Esophagus muscularis mucosa (tissue), 4 donors: ENCODE results near the gene LAPTM5. TPM values are rescaled to one million over a fixed set of nuclear protein-coding genes. Genes with fewer than 3 reads are reported as not detected.

Experiments
- DNase-seq: peaks from one replicate; pipeline ENCODE4 v3.0.0-alpha.2; 2017; ENCODE audit errors: extremely low spot score
- H3K27ac ChIP-seq, 4 donors: fragments of 200-600 bp; sonication (generic); replicated peaks in 1 of 4; 1 replicate in 3 of 4; 2 replicates in 1 of 4; pipeline ENCODE4 v1.5.1; 2016 to 2019; ENCODE audit warnings: mild to moderate bottlenecking in 1 of 4
- H3K27me3 ChIP-seq, 4 donors: fragments of 200-600 bp; sonication (generic); one replicate each; pipeline versions ENCODE4 v1.5.1 to v1.6.0; 2016 to 2019
- H3K36me3 ChIP-seq, 4 donors: fragments of 200-600 bp; sonication (generic); one replicate each; pipeline ENCODE4 v1.5.1; 2016 to 2019
- H3K4me1 ChIP-seq, 4 donors: fragments of 200-600 bp; sonication (generic); one replicate each; pipeline ENCODE4 v1.5.1; 2016 to 2019
- H3K4me3 ChIP-seq, 4 donors: fragments of 200-600 bp; sonication (generic); 1 replicate in 2 of 4; 2 replicates in 2 of 4; pipeline ENCODE4 v1.5.1; 2016 to 2019; ENCODE audit warnings: mild to moderate bottlenecking in 4 of 4, moderate library complexity in 1 of 4
- H3K9me3 ChIP-seq, 4 donors: fragments of 200-600 bp; sonication (generic); 1 replicate in 3 of 4; 2 replicates in 1 of 4; pipeline ENCODE4 v1.5.1; 2016 to 2019
- CTCF ChIP-seq, 3 experiments: fragments of 200-600 bp in 2 of 3; fragments of 450-650 bp in 1 of 3; sonication (generic) in 2 of 3; IDR thresholded peaks; one replicate each; pipeline ENCODE4 v1.5.1; 2017 to 2019; ENCODE audit warnings: antibody characterized with exemption in 3 of 3, mild to moderate bottlenecking in 2 of 3, moderate library complexity in 1 of 3
- EP300 ChIP-seq: sonication (generic); formaldehyde crosslinking; IDR thresholded peaks from one replicate; pipeline ENCODE4 v1.6.1; 2017; ENCODE audit warnings: antibody characterized with exemption
- POLR2A ChIP-seq: fragments of 450-650 bp; IDR thresholded peaks from one replicate; pipeline ENCODE4 v1.6.1; 2017; ENCODE audit warnings: antibody characterized with exemption, moderate library complexity, mild to moderate bottlenecking, low read depth
- POLR2AphosphoS5 ChIP-seq, 2 donors: sonication (generic); formaldehyde crosslinking; IDR thresholded peaks; one replicate each; pipeline ENCODE4 v1.6.1; 2017; ENCODE audit warnings: antibody characterized with exemption in 2 of 2
- WGBS: methylation state at CpG from one replicate; pipeline ENCODE4 v1.1.5; 2018; 5-methylcytosine and 5-hydroxymethylcytosine counted together
- intact Hi-C: fragments of 100-400 bp; cut with DNase I; formaldehyde crosslinking; loops from one replicate; pipeline ENCODE4 v1.15.1; 2023
- total RNA-seq, 4 donors: library from RNA; depleted of rRNA; stranded (reverse); fragments of >200 nt; gene quantifications; one replicate each; pipeline versions ENCODE4 v1.1.0 to v1.2.1, GENCODE V29; 2016

The LAPTM5 gene
- total RNA-seq, 4 donors from 2014 or later, result 32.4 to 83.7 (median 36.3) TPM

- no peak for TF ChIP-seq POLR2A
- no peak for TF ChIP-seq EP300
- peak in 1 of 2 donors; percentile 49 for TF ChIP-seq POLR2AphosphoS5 (IDR thresholded peaks at IDR 0.05)
- peak; percentile 96 to 100 (median 97) for TF ChIP-seq CTCF (IDR thresholded peaks at IDR 0.05)
- Histone ChIP-seq H3K4me1 (peaks cover 6 to 22% (median 11%) of the 10 kb centered on the region in 4 donors), H3K4me3 (no peak overlapping the region), H3K9me3 (no peaks in the 10 kb centered on the region), H3K27me3 (peaks cover 0 to 8% (median 0%) of the 10 kb centered on the region in 4 donors), H3K27ac (no peak overlapping the region), H3K36me3 (no peaks in the 10 kb centered on the region)
- intact Hi-C loops, result loop anchor here (1.0 to 10.0 kb wide), 3 partner anchors 60 to 1545 kb away; partner anchors contain the start of genes MECR and PTPRU
- peak; percentile 97 for DNase-seq
- 34% methylated on average over 8 of the region's 12 CpGs for WGBS
These were observed 21.9 kb upstream of the LAPTM5 start for GRCh38 chr1:30779294-30780071.

GRCh38 chr1:30778979-30779293 lies 21.4 kb upstream of the LAPTM5 start:
- Histone ChIP-seq H3K27me3 (peaks cover 0 to 8% (median 0%) of the 10 kb centered on the region in 4 donors), H3K27ac (no peak overlapping the region), H3K9me3 (no peaks in the 10 kb centered on the region), H3K4me1 (peaks cover 6 to 22% (median 11%) of the 10 kb centered on the region in 4 donors), H3K4me3 (no peak overlapping the region), H3K36me3 (no peaks in the 10 kb centered on the region)
- 82% methylated on average over 6 of the region's 6 CpGs for WGBS
- DNase-seq, result no peak
- TF ChIP-seq CTCF (IDR thresholded peaks at IDR 0.05), result no peak
- TF ChIP-seq EP300, result no peak
- TF ChIP-seq POLR2AphosphoS5 (IDR thresholded peaks at IDR 0.05), result no peak
- TF ChIP-seq POLR2A, result no peak
- intact Hi-C loops, result loop anchor here (1.0 kb wide), 1 partner anchor 60 kb away; no protein-coding TSS in a partner anchor

GRCh38 chr1:30778154-30778978 lies 20.8 kb upstream of the LAPTM5 start:
- no peak overlapping the region for H3K27ac ChIP-seq
- peaks cover 0 to 8% (median 0%) of the 10 kb centered on the region in 4 donors for H3K27me3 ChIP-seq
- H3K4me3 ChIP-seq, result no peak overlapping the region
- 62% methylated on average over 11 of the region's 11 CpGs for WGBS
- DNase-seq, result no peak
- no peaks in the 10 kb centered on the region for H3K36me3 ChIP-seq
- H3K4me1 ChIP-seq, result peaks cover 6 to 21% (median 11%) of the 10 kb centered on the region in 4 donors
- no peak for TF ChIP-seq EP300
- TF ChIP-seq POLR2A, result no peak
- TF ChIP-seq POLR2AphosphoS5 (IDR thresholded peaks at IDR 0.05), result no peak
- intact Hi-C loops, result no loop called here
- H3K9me3 ChIP-seq, result no peaks in the 10 kb centered on the region

- no peak overlapping the region for H3K4me3 ChIP-seq
- H3K27me3 ChIP-seq, result peaks cover 0 to 8% (median 0%) of the 10 kb centered on the region in 4 donors
- H3K27ac ChIP-seq, result no peak overlapping the region
- intact Hi-C loops, result no loop called here
- WGBS, result no CpG with 5 or more reads among the region's 4 CpGs
- peaks cover 5 to 16% (median 10%) of the 10 kb centered on the region in 4 donors for H3K4me1 ChIP-seq
- TF ChIP-seq POLR2A (no peak), CTCF (IDR thresholded peaks at IDR 0.05) (no peak), EP300 (no peak), POLR2AphosphoS5 (IDR thresholded peaks at IDR 0.05) (no peak)
- DNase-seq, result no peak
- no peaks in the 10 kb centered on the region for H3K9me3 ChIP-seq
- no peaks in the 10 kb centered on the region for H3K36me3 ChIP-seq
These were observed 20.3 kb upstream of the LAPTM5 start for GRCh38 chr1:30777904-30778153.
